CD4-positive, alpha-beta T cell treated with Interleukin-12 subunit alpha and Interleukin-12 subunit beta, for 1 hour (primary cell): ENCODE results near the gene SDCCAG8.
A peak's percentile ranks its signal among the peaks of the same experiment; 100 is the strongest.

Experiments used
- DNase-seq: peaks from one replicate; pipeline ENCODE4 v3.0.0-alpha.2; 2020

The SDCCAG8 gene

GRCh38 chr1:243254927-243255790 is 682 bp upstream of the SDCCAG8 start, which contains the start of gene CEP170:
CEP170 (minus strand) TSS chr1:243255281; CDS start chr1:243225280, 30,001 bp downstream.
- DNase-seq = peak; percentile 89

DNA sequence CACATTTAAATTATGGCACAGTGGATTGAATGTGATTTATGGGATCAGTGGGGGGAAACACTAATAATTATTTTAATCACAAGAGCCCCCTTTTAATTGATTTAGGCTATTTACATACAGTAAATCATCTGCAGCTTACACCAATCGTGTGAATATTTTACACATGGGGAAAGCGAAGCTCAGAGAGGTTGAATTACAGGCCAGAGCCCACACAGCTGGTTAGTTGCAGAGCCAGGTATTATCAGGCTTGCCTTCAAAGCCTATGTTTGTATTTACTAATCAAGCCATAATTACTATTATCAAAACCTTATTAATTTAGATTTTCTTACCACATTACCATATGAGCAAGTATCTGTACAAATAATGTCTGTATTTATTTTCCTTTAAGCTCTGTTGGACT is 749 bp downstream of the SDCCAG8 start:
- DNase-seq = no peak

- DNase-seq = no peak
Measured at GRCh38 chr1:243257189-243257588, 1.3 kb downstream of the SDCCAG8 start.

GRCh38 chr1:243258731-243259130 is 2.9 kb downstream of the SDCCAG8 start:
- no peak for DNase-seq

DNA sequence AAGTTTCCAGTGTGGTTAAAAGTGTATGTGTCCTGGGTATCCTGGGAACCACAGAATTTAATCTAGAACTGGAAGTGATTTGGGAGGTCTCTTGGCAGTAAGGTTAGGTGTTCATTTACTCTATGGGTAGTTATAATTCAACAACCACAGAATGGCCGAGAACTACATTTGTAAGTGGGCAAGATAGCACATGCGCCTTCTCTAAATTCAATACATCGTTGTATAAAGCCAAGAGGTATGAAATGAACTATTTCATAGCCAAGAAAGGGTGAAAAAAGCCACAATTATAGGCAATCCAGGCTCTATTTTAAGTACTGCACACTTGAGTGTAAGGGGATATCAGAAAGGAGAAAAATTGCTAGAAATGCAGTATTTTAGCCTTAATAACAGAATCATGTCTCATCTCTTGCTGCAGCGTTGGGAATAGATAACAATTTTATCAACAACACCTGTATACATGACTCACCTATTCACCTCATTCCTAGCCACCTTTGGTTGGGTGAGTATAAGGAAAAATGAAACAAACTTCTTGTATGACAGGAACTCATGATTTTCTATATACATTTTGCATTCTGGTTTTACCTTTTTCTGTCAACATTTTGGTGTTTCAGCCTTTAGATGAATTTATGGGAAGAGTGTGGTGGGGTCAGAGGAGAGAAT is 4.5 kb downstream of the SDCCAG8 start:
- no peak for DNase-seq

DNA sequence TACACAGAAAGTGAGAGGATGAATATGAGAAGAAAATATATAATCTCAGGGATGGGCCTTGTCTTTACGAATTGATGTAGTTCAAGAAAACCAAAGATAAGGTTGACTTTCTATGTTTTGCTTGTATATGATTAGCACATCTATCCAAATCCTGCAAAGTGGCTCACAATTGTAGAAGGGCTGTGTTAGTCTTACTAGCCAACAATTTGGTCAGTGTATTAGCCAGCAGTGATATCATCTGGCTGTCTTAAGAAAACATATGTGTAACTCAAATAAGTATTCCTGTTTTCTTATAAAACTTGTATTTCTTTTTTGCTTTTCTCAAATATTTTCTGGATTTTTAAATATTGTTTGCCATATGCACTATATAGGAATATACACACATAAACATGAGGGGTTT is 5.5 kb downstream of the SDCCAG8 start:
- DNase-seq = no peak

- no peak for DNase-seq
Measured at GRCh38 chr1:243264717-243265116, 8.9 kb downstream of the SDCCAG8 start.

GRCh38 chr1:243266231-243266630 is 10.4 kb downstream of the SDCCAG8 start:
- no peak for DNase-seq

GRCh38 chr1:243267471-243267880 is 11.6 kb downstream of the SDCCAG8 start:
- no peak for DNase-seq

DNA sequence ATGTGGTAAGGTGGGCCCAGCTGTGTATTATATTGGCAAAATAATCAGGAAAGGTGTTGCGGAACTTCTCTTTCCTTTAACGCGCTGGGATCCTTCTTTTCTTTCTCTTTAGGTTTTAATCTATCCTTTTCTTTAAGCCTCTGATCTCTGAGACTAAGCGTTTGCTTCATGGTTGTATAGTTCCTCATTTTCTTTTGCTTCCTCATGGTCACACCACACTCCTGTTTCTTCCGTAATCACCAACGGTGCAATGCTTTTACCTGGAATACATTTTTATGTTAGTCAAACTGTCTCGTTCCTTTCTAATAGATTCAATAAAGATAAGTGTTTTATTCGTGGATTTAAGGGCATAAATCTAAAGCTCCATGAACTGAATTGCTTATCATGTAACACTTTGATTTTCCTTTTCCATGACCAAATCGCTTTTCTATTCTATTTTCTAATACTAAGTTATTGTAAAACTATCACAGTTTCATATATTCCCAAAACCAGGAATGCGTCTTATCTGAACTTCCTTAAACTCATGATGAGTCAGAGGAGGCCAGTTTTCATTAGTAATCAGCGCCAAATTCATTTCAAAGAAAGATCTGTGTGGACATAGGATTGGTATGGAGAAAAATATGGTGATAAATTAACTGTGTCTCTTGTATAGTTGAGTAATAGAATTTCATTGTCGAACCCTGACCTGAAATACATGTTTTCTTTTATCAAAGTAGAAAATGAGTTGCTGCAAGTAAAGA is 12.2 kb downstream of the SDCCAG8 start:
- no peak for DNase-seq

DNA sequence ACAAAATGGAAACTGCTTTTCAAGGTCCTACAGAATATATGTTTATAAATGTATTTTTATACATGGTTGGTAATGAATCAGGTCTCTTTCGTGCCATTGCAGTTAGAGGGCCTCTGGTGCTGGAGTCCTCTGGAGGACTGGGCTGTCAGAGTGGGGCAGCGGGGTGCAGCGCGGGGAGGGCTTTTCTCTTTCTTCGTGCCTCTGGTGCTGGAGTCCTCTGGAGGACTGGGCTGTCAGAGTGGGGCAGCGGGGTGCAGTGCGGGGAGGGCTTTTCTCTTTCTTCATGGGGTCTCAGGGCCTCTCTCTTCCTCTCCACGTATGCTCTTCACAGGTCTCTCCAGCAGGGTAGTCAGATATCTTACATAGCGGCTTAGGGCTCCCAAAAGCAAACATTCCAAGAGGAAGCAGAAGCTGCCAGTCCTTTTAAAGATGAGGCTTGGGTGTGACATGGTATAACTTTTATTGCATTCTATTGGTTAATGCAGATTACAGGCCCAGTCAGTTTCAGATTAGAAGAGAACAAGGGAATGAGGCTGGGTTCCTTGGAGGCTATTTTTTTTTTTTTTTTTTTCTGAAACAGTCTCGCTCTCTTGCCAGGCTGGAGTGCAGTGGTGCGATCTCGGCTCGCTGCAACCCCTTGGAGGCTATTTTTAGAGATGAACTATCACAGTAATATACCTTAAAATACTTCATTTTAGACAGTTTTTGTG is 13.1 kb downstream of the SDCCAG8 start:
- no peak for DNase-seq

GRCh38 chr1:243269461-243269801 is 13.6 kb downstream of the SDCCAG8 start:
- no peak for DNase-seq

DNA sequence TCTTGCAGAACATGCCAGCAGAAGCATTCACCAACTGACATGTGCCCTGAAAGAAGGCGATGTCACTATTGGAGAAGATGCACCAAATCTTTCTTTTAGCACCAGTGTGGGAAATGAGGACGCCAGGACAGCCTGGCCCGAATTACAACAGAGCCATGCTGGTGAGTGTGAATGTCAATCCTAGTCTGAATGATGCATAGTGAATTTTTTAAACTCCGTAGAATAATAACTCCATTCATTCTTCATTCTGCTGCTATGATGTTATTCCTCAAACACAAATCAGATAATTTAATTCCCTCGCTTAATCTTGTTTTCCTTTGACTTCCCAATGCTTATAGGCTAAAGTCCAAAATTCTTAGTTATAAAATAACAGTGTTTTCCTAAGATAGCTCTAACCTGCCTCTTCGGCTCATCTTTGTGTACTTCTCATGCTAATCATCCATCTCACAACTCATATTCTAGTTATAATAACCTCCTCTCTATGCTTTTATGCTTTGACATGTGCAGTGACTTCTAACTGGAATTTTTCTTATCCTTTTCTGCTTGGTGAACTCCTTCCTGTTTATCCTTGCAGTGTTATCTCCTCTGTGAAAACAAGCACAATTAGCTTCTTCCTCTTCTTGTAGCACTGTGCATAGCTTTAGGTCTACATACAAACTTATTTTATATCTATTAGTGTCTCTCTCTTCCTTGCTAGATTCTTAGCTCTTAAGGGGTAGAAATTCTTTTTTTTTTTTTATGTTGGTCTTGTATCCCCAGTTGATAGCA is 14.4 kb downstream of the SDCCAG8 start:
- DNase-seq = no peak

- DNase-seq = no peak
Measured at GRCh38 chr1:243271996-243272395, 16.2 kb downstream of the SDCCAG8 start.

- no peak for DNase-seq
Measured at GRCh38 chr1:243272401-243272800, 16.6 kb downstream of the SDCCAG8 start.

- DNase-seq = no peak
Measured at GRCh38 chr1:243273506-243273905, 17.7 kb downstream of the SDCCAG8 start.

GRCh38 chr1:243273945-243274344 is 18.1 kb downstream of the SDCCAG8 start:
- DNase-seq = no peak

DNA sequence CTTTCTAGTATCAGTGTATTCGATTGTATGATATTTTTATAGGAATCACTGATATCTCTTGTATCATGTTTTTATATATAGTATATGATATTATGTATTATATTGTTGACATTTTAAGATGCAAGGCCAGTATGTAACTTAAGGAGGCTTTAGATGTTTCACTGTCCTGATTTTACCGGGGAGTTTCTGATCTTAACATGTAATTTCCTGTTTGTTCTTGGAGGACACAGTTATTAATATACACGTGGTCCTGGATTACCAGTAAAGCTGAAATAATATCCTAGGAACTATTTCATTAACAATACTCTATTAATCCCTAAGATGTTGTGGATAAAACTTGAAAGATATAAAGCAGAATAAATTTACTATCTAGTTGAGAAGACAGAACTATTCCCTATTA is 19.5 kb downstream of the SDCCAG8 start:
- no peak for DNase-seq

GRCh38 chr1:243280571-243281129 is 24.8 kb downstream of the SDCCAG8 start:
- no peak for DNase-seq

- DNase-seq = no peak
Measured at GRCh38 chr1:243281672-243282071, 25.8 kb downstream of the SDCCAG8 start.

DNA sequence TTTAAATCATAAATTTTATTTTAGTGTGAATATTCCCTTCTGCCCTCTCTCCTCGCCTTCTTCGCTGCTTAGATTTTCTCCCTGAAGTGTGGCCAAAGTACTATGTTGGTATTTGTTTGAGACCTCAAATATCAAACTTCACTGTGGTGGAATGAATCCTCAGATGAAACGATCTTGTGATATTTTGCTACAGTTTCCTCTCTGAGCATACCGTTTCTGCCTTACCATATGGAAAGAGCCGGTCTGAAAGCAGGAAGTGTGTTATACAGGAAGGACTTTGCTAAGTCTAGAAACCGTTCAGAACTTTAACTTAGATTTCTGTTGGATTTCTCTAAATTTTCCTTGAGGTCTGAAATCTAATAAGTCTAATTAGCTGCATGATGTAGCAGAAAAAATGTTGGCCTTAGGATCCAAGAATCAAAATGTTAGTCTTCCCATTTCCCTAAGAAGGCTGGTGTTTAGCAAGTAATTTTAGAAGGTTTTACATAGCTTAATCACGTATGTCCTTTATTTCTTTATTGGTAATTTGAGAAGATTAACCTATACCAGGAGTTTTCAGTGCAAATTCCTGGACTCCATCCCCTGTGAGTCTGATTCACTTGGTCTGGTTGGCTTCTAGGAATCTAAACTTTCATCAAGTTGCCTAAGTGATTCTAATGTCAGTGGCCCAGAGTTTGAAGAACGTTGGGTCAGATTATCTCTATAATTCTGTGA is 30.7 kb downstream of the SDCCAG8 start:
- no peak for DNase-seq
